ENCODE data around the gene SSTR3. TPM values are rescaled to one million over a fixed set of nuclear protein-coding genes. Genes with fewer than 3 reads are reported as not detected.
A peak's percentile ranks its signal among the peaks of the same experiment; 100 is the strongest.
"Not testable (repeated sequence)": the region's sequence is repeated elsewhere in the genome, so short reads cannot be mapped to it uniquely, and the experiment has no call there.

SSTR3 gene
- total RNA-seq, 2 experiments from 2014 or later = 10.1 to 11.3 TPM

DNA sequence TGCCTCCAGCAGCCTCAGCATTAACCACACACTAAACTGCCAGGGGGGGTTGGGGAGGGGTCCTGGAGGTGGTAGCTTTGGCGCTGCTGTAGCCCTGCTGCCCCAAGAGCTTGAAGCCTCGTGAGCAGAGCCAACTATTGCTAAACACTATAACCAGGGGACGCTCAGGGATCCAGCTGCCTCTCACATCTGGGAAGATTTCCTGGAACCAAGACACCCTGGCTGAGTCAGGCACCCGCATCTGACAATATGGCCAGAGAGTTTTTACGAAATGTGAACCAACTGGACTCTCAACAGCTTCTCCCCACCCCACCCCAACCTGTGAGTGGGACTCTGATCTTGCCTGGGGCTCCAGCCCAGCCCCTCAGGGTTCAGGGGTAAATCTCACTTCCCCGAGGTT, 38.6 kb downstream of the SSTR3 start:
- POLR2A ChIA-PET = interaction anchor here (1.6 kb wide), 1 partner anchor 10 kb away, joined by 6 read pairs; no protein-coding TSS in a partner anchor
- peak; percentile 14 for DNase-seq
- Mint-ChIP-seq H3K27me3 (no peaks in the 10 kb centered on the region), H3K4me1 (peaks cover 37% of the 10 kb centered on the region), H3K4me3 (no peak overlapping the region), H3K27ac (no peak overlapping the region), H3K36me3 (peaks cover 16% of the 10 kb centered on the region), H3K9me3 (no peaks in the 10 kb centered on the region)
- ATAC-seq (ENCODE audit: low read depth) = no peak

DNA sequence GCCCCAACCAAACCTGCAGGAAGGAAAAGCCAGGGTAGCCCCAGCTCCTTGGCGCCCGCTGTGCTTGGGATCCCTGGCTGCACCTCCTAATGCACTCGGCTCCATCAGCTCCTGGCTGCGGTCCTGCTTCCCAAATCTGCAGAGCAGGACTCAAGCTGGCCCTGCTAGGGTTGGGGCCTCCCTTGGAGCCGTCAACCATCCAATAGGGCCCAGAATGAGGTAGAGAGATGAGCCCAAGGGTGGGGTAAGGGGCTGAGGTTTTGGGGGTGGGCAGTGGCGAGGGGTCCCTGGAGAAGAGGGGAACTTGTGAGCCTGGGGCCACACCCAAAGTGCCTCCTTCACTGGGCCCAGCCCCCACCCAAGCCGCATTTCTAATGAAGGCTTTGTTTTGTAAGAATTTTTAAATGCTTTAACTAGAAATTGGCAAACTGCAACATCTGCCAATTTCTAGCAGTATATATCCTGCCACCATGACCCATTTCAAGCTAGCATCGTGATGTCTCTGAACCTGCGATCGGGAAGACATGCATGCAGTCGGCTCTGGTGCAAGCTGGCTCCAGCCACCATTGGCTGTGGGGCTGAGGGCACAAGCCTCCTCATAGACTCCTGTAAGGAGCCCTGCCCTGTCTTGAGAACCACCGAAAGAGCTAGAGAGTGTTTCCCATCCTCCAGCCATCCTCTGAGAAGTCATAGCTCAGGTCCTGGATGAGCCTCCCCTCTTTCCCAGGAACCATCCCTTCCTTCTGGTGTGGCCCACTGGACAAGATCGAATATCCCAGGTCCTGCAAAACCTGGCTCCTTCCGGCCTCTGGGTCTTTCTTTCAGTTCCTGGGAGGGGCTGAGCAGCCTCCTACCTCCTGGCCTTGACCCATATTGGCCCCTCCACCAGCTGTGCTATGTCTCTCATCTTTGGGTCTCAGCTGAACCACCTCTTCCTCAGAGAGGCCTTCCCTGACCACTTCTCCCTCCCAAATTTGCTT, 39.7 kb downstream of the SSTR3 start:
- peak overlapping the region; percentile 27 for H3K27ac Mint-ChIP-seq
- no peaks in the 10 kb centered on the region for H3K9me3 Mint-ChIP-seq
- H3K36me3 Mint-ChIP-seq = peaks cover 19% of the 10 kb centered on the region
- H3K27me3 Mint-ChIP-seq = no peaks in the 10 kb centered on the region
- H3K4me1 Mint-ChIP-seq = peaks cover 45% of the 10 kb centered on the region
- DNase-seq (peak; percentile 19), ATAC-seq (ENCODE audit: low read depth) (no peak)
- POLR2A ChIA-PET = interaction anchor here (0.7 to 1.6 kb wide), 3 partner anchors 11 to 25 kb away, joined by 3 to 6 read pairs (median 5); partner anchors contain the start of gene IL2RB
- H3K4me3 Mint-ChIP-seq = no peak overlapping the region

DNA sequence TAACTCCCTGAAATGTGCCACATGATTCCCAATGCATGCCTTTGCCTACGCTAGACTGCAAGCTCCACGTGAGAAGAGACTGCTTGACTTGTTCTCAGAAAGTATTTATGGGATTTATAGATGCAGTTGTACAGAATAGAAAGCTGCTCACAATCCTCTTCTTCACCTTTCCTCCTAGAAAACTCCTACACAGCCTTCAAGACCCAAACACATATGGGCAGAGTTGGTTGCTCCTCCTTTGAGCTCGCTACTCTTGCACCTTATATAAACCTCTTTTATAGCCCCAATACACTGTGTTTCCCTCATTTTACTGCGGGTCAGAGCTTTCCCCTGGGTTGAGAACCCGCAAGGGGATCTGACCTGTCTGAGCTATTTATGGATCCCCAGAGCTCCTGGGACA, 40.6 kb downstream of the SSTR3 start:
- DNase-seq (no peak), ATAC-seq (ENCODE audit: low read depth) (no peak)
- POLR2A ChIA-PET = interaction anchor here (1.3 kb wide), 1 partner anchor 22 kb away, joined by 5 read pairs; the partner anchor contains the start of gene IL2RB
- Mint-ChIP-seq H3K4me3 (no peak overlapping the region), H3K4me1 (peaks cover 50% of the 10 kb centered on the region), H3K27ac (no peak overlapping the region), H3K27me3 (no peaks in the 10 kb centered on the region), H3K36me3 (peaks cover 19% of the 10 kb centered on the region), H3K9me3 (no peaks in the 10 kb centered on the region)

DNA sequence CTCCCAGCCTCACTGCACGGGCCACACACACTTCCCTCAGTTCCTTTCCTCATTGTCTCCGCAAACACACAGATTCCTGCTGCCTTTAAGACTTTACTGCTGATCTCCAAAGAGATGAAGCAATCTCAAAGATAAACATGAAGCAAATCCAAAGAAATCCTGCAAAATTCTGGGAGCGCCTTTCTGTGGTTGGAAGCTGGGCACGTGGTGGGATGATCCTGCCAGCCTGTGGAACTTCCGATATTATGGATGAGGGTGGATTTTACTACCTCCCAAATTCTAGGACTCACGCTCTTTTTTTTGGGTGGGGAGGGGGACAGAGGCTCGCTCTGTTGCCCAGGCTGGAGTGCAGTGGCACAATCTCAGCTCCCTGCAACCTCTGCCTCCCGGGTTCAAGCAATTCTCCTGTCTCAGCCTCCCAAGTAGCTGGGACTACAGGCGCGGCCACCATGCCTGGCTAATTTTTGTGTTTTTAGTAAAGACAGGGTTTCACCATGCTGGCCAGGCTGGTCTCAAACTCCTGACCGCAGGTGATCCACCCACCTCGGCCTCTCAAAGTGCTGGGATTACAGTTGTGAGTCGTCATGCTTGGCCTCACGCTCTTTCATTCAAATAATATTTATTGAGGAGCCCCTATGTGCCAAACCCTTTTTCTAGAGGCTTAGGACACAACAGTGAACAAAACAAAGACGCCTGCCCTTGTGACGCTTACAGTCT, 41.4 kb downstream of the SSTR3 start:
- POLR2A ChIA-PET = interaction anchor here (0.7 to 1.4 kb wide), 5 partner anchors 9 to 49 kb away, joined by 3 to 7 read pairs (median 4); partner anchors contain the start of gene IL2RB
- peaks cover 19% of the 10 kb centered on the region for H3K36me3 Mint-ChIP-seq
- H3K9me3 Mint-ChIP-seq; H3K27me3 Mint-ChIP-seq; ATAC-seq (ENCODE audit: low read depth); H3K4me3 Mint-ChIP-seq: not testable (repeated sequence)
- peak; percentile 13 for DNase-seq
- peak overlapping the region; percentile 10 for H3K27ac Mint-ChIP-seq
- H3K4me1 Mint-ChIP-seq = peaks cover 53% of the 10 kb centered on the region

DNA sequence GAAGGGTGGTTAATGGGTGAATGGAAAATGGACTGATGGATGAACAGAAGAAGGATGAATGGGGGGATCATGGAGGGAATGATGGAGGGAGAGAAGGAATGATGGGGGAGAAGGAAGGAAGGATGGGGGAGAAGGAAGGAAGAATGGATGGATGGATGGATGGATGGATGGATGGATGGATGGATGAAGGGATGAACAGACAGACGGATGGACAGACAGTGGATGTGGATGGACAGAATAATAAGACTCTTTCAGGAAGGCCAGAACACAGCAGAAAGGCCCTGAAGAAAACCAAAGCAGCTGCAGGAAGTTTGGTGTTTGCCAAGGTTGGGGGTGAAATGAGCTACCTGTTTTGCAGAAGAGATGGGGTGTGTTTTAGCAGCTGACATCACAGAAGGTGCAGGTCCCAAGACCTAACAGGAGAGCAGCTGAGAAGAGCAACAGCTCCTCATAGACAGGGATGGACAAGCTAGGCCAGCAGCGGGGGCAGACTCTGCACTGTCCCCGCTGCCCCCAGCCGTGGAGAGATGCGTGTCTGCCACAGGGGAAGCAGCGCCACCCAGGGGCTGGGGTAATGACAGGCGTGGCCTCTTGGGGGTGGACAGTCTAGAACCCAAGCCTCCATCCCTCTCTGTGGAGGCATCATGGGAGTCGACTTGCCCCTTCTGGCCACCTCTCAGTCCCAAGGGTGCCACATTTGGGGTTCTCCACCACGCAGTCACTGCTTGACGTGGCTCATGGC, 42.2 kb downstream of the SSTR3 start:
- Mint-ChIP-seq H3K36me3 (peaks cover 19% of the 10 kb centered on the region), H3K4me3 (no peak overlapping the region), H3K4me1 (peaks cover 60% of the 10 kb centered on the region), H3K27ac (peak overlapping the region; percentile 89), H3K27me3 (no peaks in the 10 kb centered on the region), H3K9me3 (no peaks in the 10 kb centered on the region)
- ATAC-seq (ENCODE audit: low read depth) (no peak), DNase-seq (peak; percentile 36)
- POLR2A ChIA-PET = interaction anchor here (0.6 to 1.4 kb wide), 6 partner anchors 8 to 50 kb away, joined by 3 to 7 read pairs (median 4); partner anchors contain the start of gene IL2RB

DNA sequence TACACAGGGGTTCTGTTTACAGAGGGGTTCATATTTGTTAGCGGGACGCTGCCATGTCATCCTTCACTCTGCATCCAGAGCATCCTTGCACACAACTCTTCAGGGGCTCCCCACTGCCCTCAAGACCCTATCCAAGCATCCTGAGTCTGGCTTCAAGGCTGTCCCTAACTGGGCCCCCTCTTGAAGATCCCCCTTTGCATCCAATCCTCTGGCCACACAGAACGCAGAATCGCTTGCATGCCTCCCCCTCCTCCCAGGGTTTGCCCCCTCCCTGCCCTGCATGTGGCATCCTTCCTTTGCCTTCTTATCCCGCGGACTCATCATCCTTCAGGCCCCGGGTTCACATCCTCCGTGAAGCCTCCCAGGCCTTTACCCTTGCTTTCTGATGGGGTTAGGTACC, 42.9 kb downstream of the SSTR3 start:
- Mint-ChIP-seq H3K4me3 (no peak overlapping the region), H3K4me1 (peaks cover 65% of the 10 kb centered on the region), H3K9me3 (no peaks in the 10 kb centered on the region), H3K36me3 (peaks cover 16% of the 10 kb centered on the region), H3K27ac (peak overlapping the region; percentile 89), H3K27me3 (no peaks in the 10 kb centered on the region)
- POLR2A ChIA-PET = interaction anchor here (0.6 to 1.4 kb wide), 3 partner anchors 8 to 19 kb away, joined by 3 to 7 read pairs (median 4); partner anchors contain the start of gene IL2RB
- DNase-seq (peak; percentile 21), ATAC-seq (ENCODE audit: low read depth) (no peak)

DNA sequence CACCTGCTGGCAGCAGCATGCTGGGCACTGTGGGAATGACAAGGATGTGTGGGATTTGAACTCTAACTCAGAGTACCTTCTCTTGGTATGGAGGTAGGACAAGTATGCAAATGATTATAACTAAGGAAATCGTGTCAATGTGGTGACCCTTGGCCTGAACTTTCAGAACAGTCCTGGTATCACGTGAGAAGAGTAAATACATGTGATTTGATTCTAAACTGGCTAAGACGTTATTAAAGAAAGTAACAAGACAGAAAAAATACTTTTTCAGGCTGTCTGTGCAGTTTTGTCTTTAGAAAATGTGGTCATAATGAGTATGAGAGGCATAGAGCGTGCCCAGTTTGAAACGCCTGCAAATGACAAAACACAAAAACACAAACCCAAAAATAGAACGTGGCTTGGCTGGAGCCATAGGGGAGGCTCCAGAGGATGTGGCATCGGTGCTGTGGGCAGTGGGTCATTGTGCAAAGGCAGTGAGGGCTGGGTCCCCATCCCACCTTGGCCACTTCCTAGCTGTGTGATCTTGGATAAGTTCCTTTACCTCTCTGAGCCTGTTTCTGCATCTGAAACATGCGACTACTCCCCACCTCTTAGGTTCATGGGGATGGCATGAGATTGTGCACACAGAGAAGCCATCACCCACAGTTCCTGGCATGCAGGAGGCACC, 44.2 kb downstream of the SSTR3 start:
- peak; percentile 52 for DNase-seq
- Mint-ChIP-seq H3K27me3 (no peaks in the 10 kb centered on the region), H3K9me3 (no peaks in the 10 kb centered on the region), H3K27ac (peak overlapping the region; percentile 89), H3K36me3 (peaks cover 14% of the 10 kb centered on the region), H3K4me3 (peak overlapping the region; percentile 80), H3K4me1 (peaks cover 73% of the 10 kb centered on the region)
- POLR2A ChIA-PET = interaction anchor here (0.6 to 9.8 kb wide), 8 partner anchors 16 to 639 kb away, joined by 3 to 200 read pairs (median 5); partner anchors contain the start of genes IL2RB and RAC2
- peak; percentile 30 for ATAC-seq (ENCODE audit: low read depth)

DNA sequence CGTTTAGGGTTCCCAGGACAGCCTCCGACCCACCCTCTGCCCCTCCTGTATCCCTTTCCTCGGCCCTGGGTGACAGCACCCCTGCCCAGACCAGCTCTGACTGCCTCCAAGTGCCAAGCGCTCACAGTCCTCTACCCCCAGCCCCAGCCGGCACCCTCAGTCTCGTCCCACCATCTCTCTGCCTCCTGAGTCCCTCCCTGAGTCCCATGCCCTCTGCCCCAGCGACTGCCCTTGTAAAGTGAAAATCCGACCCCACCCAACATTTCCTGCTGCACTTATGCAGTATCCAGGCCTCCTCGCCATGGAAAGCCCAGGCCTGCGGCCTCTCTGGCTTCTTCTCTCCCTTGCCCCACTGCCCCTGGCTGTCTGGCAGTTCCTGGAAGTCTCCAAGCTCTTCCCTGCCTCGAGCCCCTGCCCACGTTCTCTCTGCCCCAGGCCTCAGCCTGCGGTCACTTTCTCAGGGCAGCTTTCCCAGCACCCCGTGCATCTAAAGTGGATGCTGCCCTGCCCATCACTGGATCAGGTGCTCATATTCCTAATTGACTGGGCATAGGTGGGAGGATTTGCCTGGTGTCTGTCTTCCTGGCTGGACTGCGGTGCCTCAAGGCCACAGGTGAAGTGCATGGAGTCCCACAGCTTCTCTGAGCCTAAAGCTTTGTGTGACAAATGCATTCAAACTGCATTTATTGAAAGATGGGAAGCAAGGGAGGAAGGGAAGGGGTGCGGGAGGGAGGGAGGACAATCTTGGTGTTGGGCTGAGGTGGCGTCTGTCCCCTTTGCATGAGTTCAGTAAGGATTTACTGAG, 44.9 kb downstream of the SSTR3 start:
- ATAC-seq (ENCODE audit: low read depth) = no peak
- peak; percentile 43 for DNase-seq
- Mint-ChIP-seq H3K9me3 (no peaks in the 10 kb centered on the region), H3K27me3 (no peaks in the 10 kb centered on the region), H3K36me3 (peaks cover 14% of the 10 kb centered on the region), H3K4me3 (peak overlapping the region; percentile 80), H3K4me1 (peaks cover 80% of the 10 kb centered on the region), H3K27ac (peak overlapping the region; percentile 89)
- POLR2A ChIA-PET = interaction anchor here (0.6 to 9.8 kb wide), 9 partner anchors 16 to 657 kb away, joined by 3 to 200 read pairs (median 5); partner anchors contain the start of genes IL2RB and RAC2

DNA sequence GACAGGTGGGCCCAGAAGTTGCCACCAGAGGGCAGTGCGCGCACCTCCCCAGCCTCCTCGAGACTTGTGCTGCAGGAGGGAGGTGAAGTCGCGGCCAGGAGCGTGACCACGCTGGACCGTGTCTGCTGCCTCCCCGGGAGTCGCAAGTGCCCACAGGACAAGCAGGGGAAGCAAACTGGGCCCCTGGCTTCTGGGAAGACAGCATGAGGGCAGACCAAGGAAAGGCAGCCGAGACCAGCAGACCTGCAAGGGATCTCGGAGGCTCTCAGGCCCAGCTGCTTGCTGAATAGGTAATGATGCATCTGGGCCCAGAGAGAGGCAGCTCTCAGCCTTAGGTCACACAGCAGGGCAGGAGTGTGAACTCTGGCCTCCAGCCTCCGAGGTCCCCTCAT, 45.6 kb downstream of the SSTR3 start:
- Mint-ChIP-seq H3K27me3 (no peaks in the 10 kb centered on the region), H3K4me3 (peak overlapping the region; percentile 80), H3K9me3 (no peaks in the 10 kb centered on the region), H3K27ac (peak overlapping the region; percentile 89), H3K4me1 (peaks cover 87% of the 10 kb centered on the region), H3K36me3 (peaks cover 14% of the 10 kb centered on the region)
- ATAC-seq (ENCODE audit: low read depth) = peak; percentile 49
- peak; percentile 87 for DNase-seq
- POLR2A ChIA-PET = interaction anchor here (0.7 to 9.8 kb wide), 12 partner anchors 17 to 137 kb away, joined by 3 to 200 read pairs (median 4); partner anchors contain the start of genes IL2RB and RAC2

DNA sequence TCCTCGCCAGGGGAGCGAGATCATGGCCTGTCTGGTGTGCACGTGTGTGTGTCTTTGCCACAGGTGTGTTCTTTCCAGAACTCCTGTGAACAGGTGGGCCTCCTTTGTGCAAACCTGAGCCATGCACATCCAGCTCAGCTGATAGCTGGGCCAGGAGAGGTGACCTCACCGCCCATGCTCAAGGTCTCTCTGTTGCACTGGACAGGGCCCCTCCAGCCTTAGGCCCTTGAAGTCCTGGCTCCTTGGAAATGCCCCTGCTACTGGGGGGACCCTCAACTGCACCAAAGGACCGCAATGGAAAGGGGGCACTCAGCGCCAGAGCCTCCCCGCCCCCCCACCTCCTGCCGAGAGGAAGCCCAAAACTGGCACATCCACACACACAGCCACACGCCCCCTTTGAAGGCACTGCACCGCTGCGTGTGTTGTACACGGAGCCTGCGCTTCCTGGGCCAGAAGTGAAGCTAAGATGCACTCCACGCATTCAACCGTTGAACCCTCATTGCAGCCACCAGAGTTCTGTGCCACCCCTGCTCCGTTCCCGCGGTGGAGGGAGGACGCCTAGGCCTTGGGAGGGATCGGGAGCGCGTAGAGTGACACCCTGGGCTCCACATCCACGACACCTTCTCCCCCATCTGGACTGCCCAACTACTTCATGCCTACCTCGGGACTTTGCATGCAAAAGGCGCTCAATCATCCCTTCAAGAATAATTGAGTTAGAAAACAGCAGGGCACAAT, 46.2 kb downstream of the SSTR3 start:
- Mint-ChIP-seq H3K4me1 (peaks cover 88% of the 10 kb centered on the region), H3K27ac (peak overlapping the region; percentile 89), H3K27me3 (no peaks in the 10 kb centered on the region), H3K36me3 (peaks cover 17% of the 10 kb centered on the region), H3K4me3 (peak overlapping the region; percentile 80), H3K9me3 (peaks cover 2% of the 10 kb centered on the region)
- DNase-seq (no peak), ATAC-seq (ENCODE audit: low read depth) (peak; percentile 20)
- POLR2A ChIA-PET = interaction anchor here (0.7 to 9.8 kb wide), 12 partner anchors 17 to 138 kb away, joined by 3 to 200 read pairs (median 5); partner anchors contain the start of genes IL2RB and RAC2

DNA sequence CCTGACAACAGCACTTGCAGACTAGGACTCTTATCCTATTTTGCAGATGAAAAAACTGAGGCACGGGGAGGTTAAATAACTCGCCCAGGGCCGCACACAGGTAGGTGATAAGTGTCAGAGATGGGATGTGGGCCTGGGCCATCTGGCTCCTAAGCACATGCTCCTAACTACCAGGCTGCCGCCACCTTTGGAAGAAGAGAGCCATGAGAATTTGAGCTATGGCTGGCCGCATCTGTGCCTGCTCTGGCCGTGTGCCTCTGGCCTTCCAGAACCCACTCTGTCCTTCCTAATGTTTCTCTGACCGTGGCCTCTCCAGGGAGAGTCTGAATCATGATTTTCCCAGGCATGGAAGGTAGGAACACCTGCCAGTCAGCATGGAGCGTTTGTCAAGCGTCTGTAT, 47.2 kb downstream of the SSTR3 start:
- H3K9me3 Mint-ChIP-seq = peaks cover 3% of the 10 kb centered on the region
- H3K27ac Mint-ChIP-seq = peak overlapping the region; percentile 89
- H3K27me3 Mint-ChIP-seq = no peaks in the 10 kb centered on the region
- H3K4me1 Mint-ChIP-seq = peaks cover 84% of the 10 kb centered on the region
- DNase-seq (no peak), ATAC-seq (ENCODE audit: low read depth) (no peak)
- peaks cover 18% of the 10 kb centered on the region for H3K36me3 Mint-ChIP-seq
- POLR2A ChIA-PET = interaction anchor here (1.0 to 9.8 kb wide), 5 partner anchors 17 to 85 kb away, joined by 3 to 200 read pairs (median 50); partner anchors contain the start of genes IL2RB and RAC2
- H3K4me3 Mint-ChIP-seq = peak overlapping the region; percentile 7
